Caki2 (cell line): Measurements from ENCODE around the gene GLTPD2. TPM values are rescaled to one million over a fixed set of nuclear protein-coding genes. Genes with fewer than 3 reads are reported as not detected.

Experiments
- DNase-seq: peaks from one replicate; pipeline ENCODE4 v3.0.0-alpha.2; 2015; ENCODE audit warnings: low read depth
- in situ Hi-C: cut with HindIII; loops from 2 replicates; pipeline ENCODE4 v1.10.0; 2016; ENCODE audit warnings: low sequenced_read_pairs, low pct_unique_long_range_greater_than_20kb, mixed read lengths
- total RNA-seq: library from RNA; depleted of rRNA; stranded (reverse); fragments of >200 nt; shearing (Covaris generic); gene quantifications from 2 replicates; pipeline ENCODE4 v1.2.3, GENCODE V29; 2014; ENCODE audit warnings: low replicate concordance; rRNA removed

GLTPD2 gene
- total RNA-seq, 1 experiment from 2014 or later: not detected

DNA sequence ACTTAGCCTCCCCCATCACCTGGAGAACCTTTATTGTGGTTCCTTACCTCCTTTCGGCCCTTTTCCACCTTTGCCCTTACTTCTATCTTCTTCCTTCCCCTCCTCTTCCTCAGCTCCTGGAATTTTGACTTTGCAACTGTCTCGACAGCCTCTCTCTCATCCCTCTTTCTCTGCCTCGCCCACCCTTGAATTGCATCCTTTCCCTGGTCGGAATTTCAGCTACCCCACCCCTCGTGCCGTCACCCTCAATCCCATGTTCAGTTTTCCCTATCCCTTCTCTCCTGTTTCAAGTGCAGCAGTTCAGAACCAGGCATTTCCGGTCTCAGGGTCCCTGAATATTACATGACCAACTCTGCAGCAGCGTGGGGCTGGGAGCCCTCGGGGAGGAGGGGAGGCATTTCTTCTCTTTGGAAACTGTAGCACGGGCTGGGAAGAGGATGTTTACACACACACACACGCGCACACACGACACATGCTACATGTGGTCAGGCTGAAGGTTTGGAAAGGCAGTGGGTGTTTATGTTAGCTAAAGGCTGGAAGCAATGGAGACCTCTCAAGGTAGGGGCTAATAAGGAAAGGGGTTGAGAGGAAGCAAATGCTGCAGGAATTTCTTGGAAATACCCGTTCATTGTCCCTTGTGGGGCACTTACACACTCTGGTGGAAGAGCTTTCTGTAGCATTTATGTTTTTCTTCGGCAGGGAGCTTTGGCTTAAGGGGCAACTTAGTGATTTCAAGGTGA, 45.3 kb downstream of the GLTPD2 start:
- in situ Hi-C loops: no loop called here
- peak; percentile 19 for DNase-seq

DNA sequence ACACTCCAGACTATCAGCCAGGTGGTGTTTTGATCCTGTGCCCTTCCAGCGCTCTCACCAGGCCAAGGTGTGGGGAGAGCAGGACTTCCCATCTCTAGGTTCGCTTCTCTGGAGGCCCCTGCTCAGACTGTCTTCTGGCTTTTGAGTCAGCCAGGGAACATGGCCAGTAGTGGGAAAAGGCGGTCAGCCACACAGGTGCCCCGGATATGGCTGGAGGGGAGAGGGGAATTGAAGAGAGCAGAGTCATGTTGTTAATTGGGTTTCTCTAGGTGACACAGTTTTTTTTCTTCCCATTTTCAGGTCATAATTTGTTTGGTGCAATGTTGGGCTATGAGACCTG, 45.9 kb downstream of the GLTPD2 start:
- in situ Hi-C loops: no loop called here
- no peak for DNase-seq

DNA sequence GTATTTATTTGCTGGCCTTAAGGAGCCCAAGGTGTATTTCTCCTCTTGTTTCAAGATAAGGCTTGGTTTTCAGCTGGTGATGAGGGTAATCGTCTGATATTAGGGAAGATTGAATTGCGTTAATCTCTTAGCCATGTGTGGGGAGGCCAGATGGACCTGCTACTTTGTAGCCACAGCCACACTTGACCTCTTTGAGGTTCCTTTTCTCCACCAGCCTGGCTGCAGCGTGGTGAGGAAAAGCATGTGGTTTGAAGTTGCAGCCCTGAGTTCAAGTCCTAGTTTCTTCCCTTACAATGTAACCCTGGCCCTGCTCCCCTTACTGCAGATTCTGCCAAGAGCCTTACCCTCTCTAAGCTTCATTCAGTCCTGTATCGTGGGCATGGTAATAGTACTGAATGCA, 47.5 kb downstream of the GLTPD2 start:
- in situ Hi-C loops: no loop called here
- DNase-seq: no peak

DNA sequence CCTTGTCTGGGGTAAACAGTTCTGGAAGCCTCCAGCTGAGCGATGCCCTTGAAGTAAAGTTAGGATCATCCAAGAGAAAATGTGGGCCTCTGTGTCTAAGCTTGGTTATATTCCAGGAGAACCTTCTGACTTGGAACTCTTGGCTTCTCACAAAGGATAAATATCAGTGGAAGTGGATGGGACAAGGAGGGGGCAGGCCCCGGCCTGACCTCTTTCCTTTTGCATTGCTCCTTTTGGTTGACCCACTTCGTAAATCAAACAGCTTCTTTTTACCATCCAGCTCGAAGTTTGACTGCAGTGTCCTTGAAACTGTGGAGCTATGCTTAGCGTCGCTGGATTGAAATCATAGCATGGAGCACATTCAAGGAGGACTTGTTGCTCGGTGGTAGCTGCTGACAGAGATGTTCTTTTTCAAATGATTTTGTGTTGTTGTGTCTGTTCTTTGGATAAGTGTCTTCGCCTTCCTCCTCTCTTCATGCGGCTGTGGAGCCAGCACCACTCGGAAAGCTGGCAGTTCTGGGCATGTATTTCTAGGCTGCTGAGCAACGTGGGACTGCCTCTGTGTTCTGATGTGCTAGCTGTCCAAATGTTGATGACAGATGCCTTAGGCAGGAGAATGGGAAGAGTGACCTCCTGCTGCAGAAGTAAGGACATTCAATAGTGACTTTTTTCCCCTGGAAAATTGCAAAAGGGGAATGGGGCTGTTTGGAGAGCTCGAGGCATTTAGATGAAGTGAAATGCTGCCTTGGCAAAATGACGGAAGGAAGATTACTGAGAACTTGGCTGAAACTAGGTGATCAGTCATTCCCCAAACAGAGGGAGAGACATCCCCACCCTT, 48.9 kb downstream of the GLTPD2 start:
- DNase-seq: no peak
- in situ Hi-C loops: no loop called here

DNA sequence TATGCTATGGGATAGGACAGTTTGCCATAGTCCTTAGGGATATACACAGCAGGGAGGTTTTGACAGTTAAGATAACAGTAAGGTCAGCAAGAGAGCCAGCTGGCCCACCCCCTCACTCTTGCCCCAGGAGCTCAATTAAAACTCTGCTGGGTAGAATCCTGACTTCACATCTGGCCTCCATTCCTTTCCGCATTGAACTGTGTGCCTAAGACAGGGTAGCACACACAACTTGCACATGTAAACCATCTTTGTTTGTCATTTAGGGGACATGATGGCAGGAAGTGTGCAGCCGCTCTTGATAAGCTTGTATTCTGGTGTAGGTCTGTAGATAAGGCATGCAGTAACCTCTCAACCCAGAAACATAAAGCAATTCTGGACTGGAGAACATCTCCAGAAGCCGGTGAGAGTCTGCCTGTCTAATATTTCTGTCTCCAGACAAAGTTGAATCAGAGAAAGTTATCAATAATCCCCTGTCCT, 49.6 kb downstream of the GLTPD2 start:
- no peak for DNase-seq
- in situ Hi-C loops: no loop called here

DNA sequence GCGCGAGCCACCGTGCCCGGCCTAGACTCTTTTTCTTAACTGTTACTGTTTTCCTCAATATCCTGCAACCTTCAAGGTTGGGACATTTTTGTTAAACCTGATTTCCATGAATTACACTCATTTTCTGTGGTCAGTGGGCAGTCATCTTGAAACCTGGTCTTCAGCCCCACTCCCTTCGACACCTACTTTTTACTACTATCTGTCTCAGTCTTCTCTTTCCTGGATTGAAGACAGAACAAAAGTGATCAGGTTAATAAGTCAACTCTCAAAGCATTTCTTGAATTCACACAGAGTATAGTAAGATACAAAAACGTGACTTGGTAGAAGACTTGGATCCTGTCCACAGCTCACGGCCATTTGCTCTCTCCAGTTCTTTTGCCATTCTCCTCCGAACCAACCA, 50.5 kb downstream of the GLTPD2 start:
- DNase-seq: no peak
- in situ Hi-C loops: no loop called here

Other genes starting within 250 kb of the GLTPD2 start
- gene MYBBP1A, start 233.6 kb upstream of the GLTPD2 start, total RNA-seq: 44.6 and 44.8 TPM in 2 replicates
- not detected in 2 replicates for gene GGT6, start 228.4 kb upstream of the GLTPD2 start, total RNA-seq
- gene SMTNL2, start 204.4 kb upstream of the GLTPD2 start, total RNA-seq: 2.4 and 2.9 TPM in 2 replicates
- gene ALOX15, start 147.3 kb upstream of the GLTPD2 start, total RNA-seq: not detected in 2 replicates
- gene PELP1, start 84.8 kb upstream of the GLTPD2 start, total RNA-seq: 16.7 and 21.1 TPM in 2 replicates
- gene ARRB2, start 78.3 kb upstream of the GLTPD2 start, total RNA-seq: 14.6 and 17.1 TPM in 2 replicates
- 21.8 and 23.9 TPM in 2 replicates for gene MED11, start 57.5 kb upstream of the GLTPD2 start, total RNA-seq
- 0.03 and 0.09 TPM in 2 replicates for gene ZMYND15, start 49.1 kb upstream of the GLTPD2 start, total RNA-seq
- 0.41 TPM in 1 of 2 replicates, not detected in the other for gene CXCL16, start 49.0 kb upstream of the GLTPD2 start, total RNA-seq
- not detected in 2 replicates for gene TM4SF5, start 17.1 kb upstream of the GLTPD2 start, total RNA-seq
- gene VMO1, start 2.6 kb upstream of the GLTPD2 start, total RNA-seq: not detected in 2 replicates
- gene PSMB6, start 7.2 kb downstream of the GLTPD2 start, total RNA-seq: 205 and 277 TPM in 2 replicates
- gene PLD2, start 18.2 kb downstream of the GLTPD2 start, total RNA-seq: 6.1 and 31.9 TPM in 2 replicates
- 25.0 and 30.1 TPM in 2 replicates for gene MINK1, start 44.4 kb downstream of the GLTPD2 start, total RNA-seq
- gene C17orf107, start 110.6 kb downstream of the GLTPD2 start, total RNA-seq: 4.8 and 8.6 TPM in 2 replicates
- gene CHRNE, start 114.1 kb downstream of the GLTPD2 start, total RNA-seq: 0.09 and 0.64 TPM in 2 replicates
- not detected in 2 replicates for gene GP1BA, start 143.3 kb downstream of the GLTPD2 start, total RNA-seq
- 80.0 and 89.3 TPM in 2 replicates for gene SLC25A11, start 151.1 kb downstream of the GLTPD2 start, total RNA-seq
- gene RNF167, start 151.3 kb downstream of the GLTPD2 start, total RNA-seq: 45.6 and 57.1 TPM in 2 replicates
- 258 and 443 TPM in 2 replicates for gene PFN1, start 159.6 kb downstream of the GLTPD2 start, total RNA-seq
- 4.5 and 21.3 TPM in 2 replicates for gene ENO3, start 162.2 kb downstream of the GLTPD2 start, total RNA-seq
- 23.1 and 48.6 TPM in 2 replicates for gene SPAG7, start 178.9 kb downstream of the GLTPD2 start, total RNA-seq
- gene CAMTA2, start 198.7 kb downstream of the GLTPD2 start, total RNA-seq: 1.3 and 2.8 TPM in 2 replicates
- 0.72 and 3.3 TPM in 2 replicates for gene INCA1, start 208.6 kb downstream of the GLTPD2 start, total RNA-seq
- 14.1 and 44.0 TPM in 2 replicates for gene KIF1C, start 209.0 kb downstream of the GLTPD2 start, total RNA-seq
- not detected in 2 replicates for gene SLC52A1, start 246.5 kb downstream of the GLTPD2 start, total RNA-seq